ENCODE results near the gene TSHZ2.

TSHZ2 gene

GRCh38 chr20:53130795-53131194 lies 158.6 kb downstream of the TSHZ2 start:
- H3K27ac ChIP-seq = no peak overlapping the region
- no peak for TF ChIP-seq CTCF (IDR thresholded peaks at IDR 0.05)
- no peak for DNase-seq (ENCODE audit: low spot score)
- no peak overlapping the region for H3K4me3 ChIP-seq

GRCh38 chr20:53133125-53133524 lies 161.0 kb downstream of the TSHZ2 start:
- DNase-seq (ENCODE audit: low spot score) = no peak
- Histone ChIP-seq H3K27ac (no peak overlapping the region), H3K4me3 (no peak overlapping the region)
- no peak for TF ChIP-seq CTCF (IDR thresholded peaks at IDR 0.05)

GRCh38 chr20:53133628-53134027 lies 161.5 kb downstream of the TSHZ2 start:
- no peak overlapping the region for H3K27ac ChIP-seq
- no peak overlapping the region for H3K4me3 ChIP-seq
- no peak for DNase-seq (ENCODE audit: low spot score)
- TF ChIP-seq CTCF (IDR thresholded peaks at IDR 0.05) = no peak

- no peak for DNase-seq (ENCODE audit: low spot score)
- TF ChIP-seq CTCF (IDR thresholded peaks at IDR 0.05) = no peak
- no peak overlapping the region for H3K4me3 ChIP-seq
- no peak overlapping the region for H3K27ac ChIP-seq
These were observed 164.3 kb downstream of the TSHZ2 start for GRCh38 chr20:53136473-53136872.

- no peak for TF ChIP-seq CTCF (IDR thresholded peaks at IDR 0.05)
- Histone ChIP-seq H3K4me3 (no peak overlapping the region), H3K27ac (no peak overlapping the region)
- no peak for DNase-seq (ENCODE audit: low spot score)
These were observed 166.5 kb downstream of the TSHZ2 start for GRCh38 chr20:53138454-53139262.

GRCh38 chr20:53141201-53142050 lies 169.3 kb downstream of the TSHZ2 start:
- DNase-seq (ENCODE audit: low spot score) = no peak
- no peak overlapping the region for H3K27ac ChIP-seq

More at GRCh38 chr20:53141201-53142050, 169.3 kb downstream of the TSHZ2 start:
- no peak for TF ChIP-seq CTCF (IDR thresholded peaks at IDR 0.05)
- H3K4me3 ChIP-seq = no peak overlapping the region

Measured in coronary artery (tissue), 2 donors.